GM12878 (cell line): Measurements from ENCODE around the gene ENDOV. TPM values are rescaled to one million over a fixed set of nuclear protein-coding genes. Genes with fewer than 3 reads are reported as not detected.

Source experiments
- ATAC-seq: fragments of 200-7000 bp; cut with Tn5 transposase; 3 replicates; pipeline ENCODE4 v1.9.1; 2020; ENCODE audit warnings: mild to moderate bottlenecking, moderate library complexity
- BruUV-seq: library from RNA; stranded (reverse); fragments of 400-500 nt; replicated peaks from 2 replicates; lab custom pipeline; 2021; lab: Mats Ljungman, UMichigan
- CTCF ChIA-PET: fragments of 300-600 bp; sonication (Branson Sonifier 250); formaldehyde crosslinking; extraction: SDS; loops from one replicate; lab custom pipeline; 2021; ENCODE audit warnings: inconsistent platforms; lab: Yijun Ruan, JAX
- POLR2A ChIA-PET: fragments of 350-600 bp; formaldehyde crosslinking; extraction: SDS; loops from one replicate; lab custom pipeline; 2021; ENCODE audit warnings: inconsistent platforms; lab: Charles Lee
- RAD21 ChIA-PET: fragments of 300-600 bp; sonication (Branson Sonifier 250); formaldehyde crosslinking; loops from one replicate; lab custom pipeline; 2023; ENCODE audit warnings: antibody characterized with exemption; ENCODE audit not compliant: unreplicated experiment; lab: Charles Lee
- SMC1A ChIA-PET: fragments of 300-600 bp; sonication (Branson Sonifier 250); formaldehyde crosslinking; loops from one replicate; lab custom pipeline; 2023; ENCODE audit not compliant: unreplicated experiment, uncharacterized antibody; lab: Charles Lee
- DNase-seq: peaks from one replicate; pipeline ENCODE4 v3.0.0-alpha.2; 2011; ENCODE audit warnings: low read depth, low spot score
- FAIRE-seq: peaks from 3 replicates; lab custom pipeline; 2011; peaks lifted over from hg19 to GRCh38; lab: Jason Lieb, UNC
- H2AFZ ChIP-seq: 2 replicates; pipeline ENCODE4 v1.6.0; 2011; ENCODE audit warnings: low read depth, low read length, control low read depth; ENCODE audit not compliant: control insufficient read depth
- H3K27ac ChIP-seq: 2 replicates; pipeline ENCODE4 v1.5.1; 2011; ENCODE audit warnings: control low read depth; ENCODE audit not compliant: control insufficient read depth, insufficient read depth
- H3K27me3 ChIP-seq, 2 experiments: replicated peaks in 1 of 2; 2 replicates each; pipeline versions ENCODE4 v1.6.0 to v1.6.1; 2011; ENCODE audit warnings: low read length in 1 of 2; ENCODE audit not compliant: control insufficient read depth in 2 of 2, insufficient read depth in 2 of 2
- H3K36me3 ChIP-seq, 2 experiments: 2 replicates each; pipeline ENCODE4 v1.5.1; 2011; ENCODE audit warnings: low read length in 1 of 2; ENCODE audit not compliant: control insufficient read depth in 2 of 2, insufficient read depth in 2 of 2
- H3K4me1 ChIP-seq: 2 replicates; pipeline ENCODE4 v1.6.1; 2011; ENCODE audit warnings: mild to moderate bottlenecking, low read length, moderate library complexity, mixed read lengths; ENCODE audit not compliant: control insufficient read depth, insufficient read depth
- H3K4me2 ChIP-seq: 2 replicates; pipeline ENCODE4 v1.6.0; 2011; ENCODE audit warnings: control low read depth; ENCODE audit not compliant: control insufficient read depth, insufficient read depth
- H3K4me3 ChIP-seq: fragments of 200-600 bp; sonication (generic); 2 replicates; pipeline ENCODE4 v1.5.1; 2016
- H3K79me2 ChIP-seq: 2 replicates; pipeline ENCODE4 v1.6.0; 2011; ENCODE audit warnings: low read length; ENCODE audit not compliant: control insufficient read depth, insufficient read depth
- H3K9ac ChIP-seq: 2 replicates; pipeline ENCODE4 v1.8.0; 2011; ENCODE audit warnings: low read length, control low read depth, mixed read lengths; ENCODE audit not compliant: control insufficient read depth, insufficient read depth
- H3K9me3 ChIP-seq: replicated peaks from 3 replicates; pipeline ENCODE4 v1.5.1; 2011; ENCODE audit warnings: mild to moderate bottlenecking, low read length; ENCODE audit not compliant: control insufficient read depth, insufficient read depth
- H4K20me1 ChIP-seq: 2 replicates; pipeline ENCODE4 v1.6.0; 2011; ENCODE audit not compliant: control insufficient read depth, insufficient read depth
- ASH2L ChIP-seq: fragments of 300-600, 200-600 bp; sonication (generic); IDR thresholded peaks from 2 replicates; pipeline ENCODE4 v1.6.1; 2017; ENCODE audit warnings: low read depth, mild to moderate bottlenecking, borderline replicate concordance
- BCLAF1 ChIP-seq: fragments of 450-650 bp; IDR thresholded peaks from 2 replicates; pipeline ENCODE4 v1.6.1; 2017; ENCODE audit warnings: antibody characterized with exemption, mild to moderate bottlenecking, moderate library complexity
- BRCA1 ChIP-seq: IDR thresholded peaks from 2 replicates; pipeline ENCODE4 v1.6.1; 2011; ENCODE audit warnings: low read depth, low read length, improper control_type of control experiment
- ESRRA ChIP-seq: IDR thresholded peaks from 2 replicates; pipeline ENCODE4 v1.6.1; 2012; ENCODE audit warnings: mild to moderate bottlenecking, low read length, improper control_type of control experiment
- IRF3 ChIP-seq: fragments of 450-650 bp; IDR thresholded peaks from 2 replicates; pipeline ENCODE4 v1.6.1; 2014; ENCODE audit warnings: mild to moderate bottlenecking
- KDM1A ChIP-seq: fragments of 200-600 bp; sonication (generic); IDR thresholded peaks from 2 replicates; pipeline ENCODE4 v1.6.1; 2016; ENCODE audit warnings: borderline replicate concordance
- MTA3 ChIP-seq: IDR thresholded peaks from 2 replicates; pipeline ENCODE4 v1.6.1; 2012; ENCODE audit warnings: low read length, inconsistent platforms, borderline replicate concordance
- NRF1 ChIP-seq: conservative IDR thresholded peaks from 2 replicates; pipeline ENCODE4 v1.6.1; 2011; ENCODE audit warnings: mild to moderate bottlenecking, low read depth, low read length, improper control_type of control experiment
- PML ChIP-seq: IDR thresholded peaks from 2 replicates; pipeline ENCODE4 v1.6.1; 2012; ENCODE audit warnings: low read length, inconsistent platforms
- RUNX3 ChIP-seq: IDR thresholded peaks from 2 replicates; pipeline ENCODE4 v1.6.1; 2012; ENCODE audit warnings: low read length, inconsistent platforms
- USF2 ChIP-seq: IDR thresholded peaks from 2 replicates; pipeline ENCODE4 v1.6.1; 2011; ENCODE audit warnings: low read depth, low read length, improper control_type of control experiment, borderline replicate concordance
- ZNF384 ChIP-seq: IDR thresholded peaks from 2 replicates; pipeline ENCODE4 v1.6.1; 2012; ENCODE audit warnings: low read depth, mild to moderate bottlenecking, low read length, improper control_type of control experiment, borderline replicate concordance
- ZNF592 ChIP-seq: fragments of 450-650 bp; IDR thresholded peaks from 2 replicates; pipeline ENCODE4 v1.6.1; 2017; ENCODE audit warnings: mild to moderate bottlenecking, moderate library complexity
- WGBS: methylation state at CpG from one replicate; pipeline ENCODE4 v1.1.6; 2016; ENCODE audit warnings: low lambda C conversion rate; ENCODE audit not compliant: insufficient replicate concordance, insufficient coverage; ENCODE audit errors: missing lambda C conversion rate; 5-methylcytosine and 5-hydroxymethylcytosine counted together
- in situ Hi-C: fragments of 300-500 bp; cut with MboI; formaldehyde crosslinking; loops from 9 replicates; pipeline ENCODE4 v1.14.3; 2018; ENCODE audit warnings: mixed read lengths
- intact Hi-C: fragments of 100-400 bp; cut with micrococcal nuclease; formaldehyde crosslinking; loops from one replicate; pipeline ENCODE4 v1.14.2; 2022; ENCODE audit not compliant: unreplicated experiment
- polyA plus RNA-seq, 11 experiments: library from polyadenylated mRNA; depleted of rRNA in 4 of 11; unstranded in 6 of 11; stranded (reverse) in 5 of 11; fragments of >200 nt; fragmentation: Nextera tagmentation in 4 of 11; fragmentation: Illumina TruSeq in 1 of 11; extraction: Ambion mirVana in 4 of 11; extraction: Trizol in 1 of 11; gene quantifications; 1 replicate in 1 of 11; 2 replicates in 10 of 11; pipeline versions ENCODE4 v1.2.1 to v1.2.3, GENCODE V29; 2011 to 2016; ENCODE audit warnings: inconsistent platforms in 2 of 11, missing spikeins in 2 of 11, low read depth in 1 of 11
- total RNA-seq, 4 experiments: library from RNA; depleted of rRNA in 3 of 4; stranded (reverse); fragments of >200 nt in 3 of 4; fragmentation: Illumina TruSeq in 1 of 4; extraction: Trizol in 1 of 4; gene quantifications; 2 replicates each; pipeline versions ENCODE4 v1.2.1 to v1.2.3, GENCODE V29; 2013 to 2021

Gene ENDOV
- total and polyA plus RNA-seq, 10 of the 15 experiments (the other 5 are each of a cell fraction or from before 2014, with no cell fraction given): 0.63 to 11.9 (median 8.1) TPM

GRCh38 chr17:80482058-80482318, 67.0 kb downstream of the ENDOV start (continued):
- TF ChIP-seq ESRRA: no peak

- intact Hi-C loops: no loop called here
- no peak for TF ChIP-seq PML
- TF ChIP-seq RUNX3: no peak
- TF ChIP-seq NRF1: no peak
- TF ChIP-seq MTA3: no peak
- TF ChIP-seq USF2: no peak
- no peak for TF ChIP-seq ZNF384
- TF ChIP-seq ZNF592: no peak
- no peak for TF ChIP-seq BRCA1
- TF ChIP-seq ASH2L: no peak
- TF ChIP-seq IRF3: no peak
- TF ChIP-seq BCLAF1: no peak
- TF ChIP-seq KDM1A: no peak
Observed at GRCh38 chr17:80482555-80483308, 67.8 kb downstream of the ENDOV start.

More at GRCh38 chr17:80482555-80483308, 67.8 kb downstream of the ENDOV start:
- ChIA-PET SMC1A (no interaction called here), CTCF (no interaction called here), RAD21 (no interaction called here), POLR2A (no interaction called here)
- Histone ChIP-seq H3K4me1 (no peaks in the 10 kb centered on the region), H3K4me3 (no peak overlapping the region), H3K27ac (no peak overlapping the region), H3K9me3 (peaks cover 5% of the 10 kb centered on the region; the same call in 1 of the 3 replicates), H3K36me3 (no peaks in the 10 kb centered on the region), H3K9ac (no peak overlapping the region), H3K27me3 (peaks cover 0 to 7% of the 10 kb centered on the region in 2 experiments), H2AFZ (no peak overlapping the region), H4K20me1 (no peaks in the 10 kb centered on the region), H3K79me2 (no peaks in the 10 kb centered on the region), H3K4me2 (no peak overlapping the region)
- ATAC-seq: no peak
- FAIRE-seq: no peak
- DNase-seq: no peak
- in situ Hi-C loops: no loop called here
- WGBS: 27% methylated on average over 16 of the region's 16 CpGs
- BruUV-seq: no TSS peak
